Ascending aorta (tissue), 2 donors: ENCODE measurements around the gene FAM53B. TPM values are rescaled to one million over a fixed set of nuclear protein-coding genes. Genes with fewer than 3 reads are reported as not detected.
A peak's percentile ranks its signal among the peaks of the same experiment; 100 is the strongest.
"Not testable (repeated sequence)": the region's sequence is repeated elsewhere in the genome, so short reads cannot be mapped to it uniquely, and the experiment has no call there.

Source experiments
- DNase-seq, 2 donors: peaks; one replicate each; pipeline ENCODE4 v3.0.0-alpha.2; 2019; ENCODE audit warnings: low spot score in 2 of 2
- H3K27ac ChIP-seq, 2 donors: fragments of 200-600 bp; sonication (generic); one replicate each; pipeline ENCODE4 v1.5.1; 2016 to 2017; ENCODE audit warnings: mild to moderate bottlenecking in 1 of 2
- H3K27me3 ChIP-seq: fragments of 200-600 bp; sonication (generic); one replicate; pipeline ENCODE4 v1.5.1; 2017
- H3K36me3 ChIP-seq, 2 donors: fragments of 200-600 bp; sonication (generic); one replicate each; pipeline ENCODE4 v1.5.1; 2016
- H3K4me1 ChIP-seq, 2 donors: fragments of 200-600 bp; sonication (generic); one replicate each; pipeline ENCODE4 v1.5.1; 2016 to 2017; ENCODE audit warnings: mild to moderate bottlenecking in 1 of 2
- H3K4me3 ChIP-seq, 2 donors: fragments of 200-600 bp; sonication (generic); one replicate each; pipeline ENCODE4 v1.5.1; 2016 to 2017; ENCODE audit warnings: mild to moderate bottlenecking in 1 of 2
- H3K9me3 ChIP-seq, 2 donors: fragments of 200-600 bp; sonication (generic); one replicate each; pipeline ENCODE4 v1.5.1; 2016
- CTCF ChIP-seq, 3 experiments: fragments of 200-600 bp in 2 of 3; fragments of 450-650 bp in 1 of 3; sonication (generic) in 2 of 3; IDR thresholded peaks; one replicate each; pipeline ENCODE4 v1.5.1; 2016 to 2019; ENCODE audit warnings: antibody characterized with exemption in 3 of 3, mild to moderate bottlenecking in 1 of 3, moderate library complexity in 1 of 3
- intact Hi-C: fragments of 100-400 bp; cut with DNase I; formaldehyde crosslinking; loops from one replicate; pipeline ENCODE4 v1.15.1; 2023
- total RNA-seq: library from RNA; depleted of rRNA; stranded (reverse); fragments of >200 nt; gene quantifications from one replicate; pipeline ENCODE4 v1.1.0, GENCODE V29; 2016

FAM53B gene
- total RNA-seq, result 52.5 TPM

- H3K36me3 ChIP-seq, result no peaks in the 10 kb centered on the region
- TF ChIP-seq CTCF (IDR thresholded peaks at IDR 0.05), result peak in 1 of 3 experiments; percentile 72
- H3K9me3 ChIP-seq, result no peaks in the 10 kb centered on the region
- H3K27ac ChIP-seq, result peak within 1 kb of the TSS; percentile 78 to 82
- peak within 1 kb of the TSS; percentile 74 to 80 for H3K4me3 ChIP-seq
- intact Hi-C loops, result loop anchor here (5.0 to 10.0 kb wide), 7 partner anchors 97 to 1590 kb away; partner anchors contain the start of genes BUB3, CTBP2 and OAT
- peak in 1 of 2 donors; percentile 88 for DNase-seq
- H3K27me3 ChIP-seq, result no peaks in the 10 kb centered on the region
- peaks cover 0 to 40% of the 10 kb centered on the region in 2 donors for H3K4me1 ChIP-seq
Observed at GRCh38 chr10:124744102-124745050, at the start of gene FAM53B. Gene FAM53B, minus strand, starts transcription at chr10:124744378. Its CDS starts 37,665 bp downstream, at chr10:124706713.

GRCh38 chr10:124792998-124793352 is 48.8 kb upstream of the FAM53B start:
- DNase-seq, result no peak
- no peak for TF ChIP-seq CTCF (IDR thresholded peaks at IDR 0.05)
- H3K27me3 ChIP-seq, result no peaks in the 10 kb centered on the region
- peak overlapping the region; percentile 81 to 94 for H3K4me3 ChIP-seq
- H3K9me3 ChIP-seq, result no peaks in the 10 kb centered on the region
- no peaks in the 10 kb centered on the region for H3K36me3 ChIP-seq
- intact Hi-C loops, result loop anchor here (5.0 to 10.0 kb wide), 3 partner anchors 119 to 372 kb away; partner anchors contain the start of gene CTBP2
- no peak overlapping the region for H3K27ac ChIP-seq
- H3K4me1 ChIP-seq, result peaks cover 3 to 6% of the 10 kb centered on the region in 2 donors

- H3K9me3 ChIP-seq, result no peaks in the 10 kb centered on the region
- peak; percentile 28 to 66 (median 54) for TF ChIP-seq CTCF (IDR thresholded peaks at IDR 0.05)
- intact Hi-C loops, result loop anchor here (1.0 to 10.0 kb wide), 4 partner anchors 48 to 373 kb away; partner anchors contain the start of gene CTBP2
- peaks cover 0 to under 1% of the 10 kb centered on the region in 2 donors for H3K36me3 ChIP-seq
- peak within 1 kb of the TSS; percentile 75 to 93 for H3K27ac ChIP-seq
- peak within 1 kb of the TSS; percentile 81 to 94 for H3K4me3 ChIP-seq
- peaks cover 3 to 6% of the 10 kb centered on the region in 2 donors for H3K4me1 ChIP-seq
- peak; percentile 20 to 88 for DNase-seq
- no peaks in the 10 kb centered on the region for H3K27me3 ChIP-seq
Observed at GRCh38 chr10:124791547-124792348, 47.6 kb upstream of the FAM53B start, which contains the start of gene EEF1AKMT2. Gene EEF1AKMT2, minus strand, starts transcription at chr10:124791887. Its CDS starts 54 bp downstream, at chr10:124791833.

- H3K4me3 ChIP-seq, DNase-seq, H3K27ac ChIP-seq, H3K27me3 ChIP-seq, intact Hi-C loops, H3K9me3 ChIP-seq, H3K4me1 ChIP-seq: not testable (repeated sequence)
- H3K36me3 ChIP-seq, result peaks cover 15 to 22% of the 10 kb centered on the region in 2 donors
Observed at GRCh38 chr10:124782900-124783299, 38.7 kb upstream of the FAM53B start.

- TF ChIP-seq CTCF (IDR thresholded peaks at IDR 0.05), result no peak
- Histone ChIP-seq H3K27me3 (no peaks in the 10 kb centered on the region), H3K27ac (no peak overlapping the region), H3K4me1 (peaks cover 0 to 5% of the 10 kb centered on the region in 2 donors), H3K9me3 (no peaks in the 10 kb centered on the region), H3K36me3 (peaks cover 3 to 24% of the 10 kb centered on the region in 2 donors), H3K4me3 (no peak overlapping the region)
- intact Hi-C loops, result no loop called here
- no peak for DNase-seq
Observed at GRCh38 chr10:124768791-124769190, 24.6 kb upstream of the FAM53B start.
